Coronary artery (tissue), 2 donors: Measurements from ENCODE around the gene PPP2R5B.

ENCODE experiments used
- DNase-seq: peaks from one replicate; pipeline ENCODE4 v3.0.0-alpha.2; 2017; ENCODE audit warnings: low spot score
- H3K27ac ChIP-seq, 2 donors: fragments of 200-600 bp; sonication (generic); one replicate each; pipeline ENCODE4 v1.5.1; 2016 to 2019
- H3K4me3 ChIP-seq: fragments of 200-600 bp; sonication (generic); 2 replicates; pipeline ENCODE4 v1.5.1; 2016; ENCODE audit warnings: mild to moderate bottlenecking, moderate library complexity
- TF ChIP-seq, protein P1 (sequence below): fragments of 200-600 bp; sonication (generic); IDR thresholded peaks from one replicate; pipeline ENCODE4 v1.5.1; 2019; ENCODE audit warnings: antibody characterized with exemption

Gene PPP2R5B

DNA sequence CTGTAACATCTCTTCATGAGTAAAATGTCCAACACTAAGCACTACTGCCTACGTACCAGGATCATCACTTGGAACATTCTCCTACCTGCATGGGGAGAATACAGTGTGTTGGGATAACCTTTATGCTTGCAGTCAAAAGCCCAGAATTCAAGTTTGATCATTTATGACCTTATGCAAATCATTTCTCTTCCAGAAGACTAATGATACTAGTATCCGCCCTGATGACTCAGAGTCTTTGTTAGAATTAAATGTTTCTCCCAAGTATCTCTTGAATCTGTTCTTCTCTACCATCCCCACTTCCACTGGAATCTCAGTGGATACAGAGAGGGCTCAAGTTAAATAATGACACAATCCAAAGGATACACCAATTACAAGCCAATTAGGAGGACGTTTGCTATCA lies 35.0 kb downstream of the PPP2R5B start:
- no peak overlapping the region for H3K4me3 ChIP-seq
- TF ChIP-seq, protein P1, sequence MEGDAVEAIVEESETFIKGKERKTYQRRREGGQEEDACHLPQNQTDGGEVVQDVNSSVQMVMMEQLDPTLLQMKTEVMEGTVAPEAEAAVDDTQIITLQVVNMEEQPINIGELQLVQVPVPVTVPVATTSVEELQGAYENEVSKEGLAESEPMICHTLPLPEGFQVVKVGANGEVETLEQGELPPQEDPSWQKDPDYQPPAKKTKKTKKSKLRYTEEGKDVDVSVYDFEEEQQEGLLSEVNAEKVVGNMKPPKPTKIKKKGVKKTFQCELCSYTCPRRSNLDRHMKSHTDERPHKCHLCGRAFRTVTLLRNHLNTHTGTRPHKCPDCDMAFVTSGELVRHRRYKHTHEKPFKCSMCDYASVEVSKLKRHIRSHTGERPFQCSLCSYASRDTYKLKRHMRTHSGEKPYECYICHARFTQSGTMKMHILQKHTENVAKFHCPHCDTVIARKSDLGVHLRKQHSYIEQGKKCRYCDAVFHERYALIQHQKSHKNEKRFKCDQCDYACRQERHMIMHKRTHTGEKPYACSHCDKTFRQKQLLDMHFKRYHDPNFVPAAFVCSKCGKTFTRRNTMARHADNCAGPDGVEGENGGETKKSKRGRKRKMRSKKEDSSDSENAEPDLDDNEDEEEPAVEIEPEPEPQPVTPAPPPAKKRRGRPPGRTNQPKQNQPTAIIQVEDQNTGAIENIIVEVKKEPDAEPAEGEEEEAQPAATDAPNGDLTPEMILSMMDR, result no peak
- no peak for DNase-seq
- no peak overlapping the region for H3K27ac ChIP-seq

DNA sequence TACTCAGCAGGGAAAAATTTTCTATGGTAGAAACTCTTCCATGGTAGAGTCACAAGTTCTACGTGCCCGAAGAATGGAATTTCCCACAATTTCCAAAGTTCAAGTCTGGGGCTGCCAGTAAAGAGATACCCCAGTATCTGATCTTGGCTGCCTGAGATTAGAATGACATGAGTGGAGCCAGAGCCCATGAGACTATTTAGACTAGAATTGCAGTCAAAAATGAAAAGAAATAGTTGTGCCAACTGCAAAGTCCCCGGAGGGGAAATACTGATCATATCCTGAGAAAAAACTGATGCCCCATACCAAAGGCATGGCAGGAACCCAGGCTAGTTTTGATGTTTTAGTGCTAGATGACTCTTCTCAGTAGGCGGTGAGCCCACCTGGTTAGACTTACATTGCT lies 36.2 kb downstream of the PPP2R5B start:
- Histone ChIP-seq H3K4me3 (no peak overlapping the region), H3K27ac (no peak overlapping the region)
- DNase-seq, result no peak
- TF ChIP-seq, protein P1, result no peak

DNA sequence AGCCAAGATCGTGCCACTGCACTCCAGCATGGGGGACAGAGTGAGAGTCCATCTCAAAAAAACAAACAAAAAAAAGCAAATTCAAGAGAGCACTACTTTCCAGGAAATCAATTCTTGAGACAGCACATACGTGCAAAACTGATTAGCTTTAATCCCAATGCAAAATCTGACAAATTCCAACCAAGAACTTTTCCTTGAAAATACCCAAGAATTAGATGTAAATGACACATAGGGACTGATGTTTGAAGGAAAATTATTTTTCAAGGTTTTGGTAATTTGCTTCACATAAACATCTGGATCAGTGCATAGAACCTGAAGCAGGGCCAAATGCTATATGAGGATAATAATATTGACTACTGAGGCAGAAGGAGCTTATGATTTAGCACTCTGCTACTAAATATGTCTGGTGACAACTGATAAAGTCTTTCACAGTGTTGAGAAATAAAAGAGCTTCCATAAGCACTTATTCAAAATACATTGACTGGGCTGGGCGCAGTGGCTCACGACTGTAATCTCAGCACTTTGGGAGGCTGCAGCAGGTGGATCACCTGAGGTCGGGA lies 38.7 kb downstream of the PPP2R5B start:
- DNase-seq, result no peak
- Histone ChIP-seq H3K4me3 (no peak overlapping the region), H3K27ac (no peak overlapping the region)
- TF ChIP-seq, protein P1, result no peak

GRCh38 chr11:64967375-64967774 lies 42.9 kb downstream of the PPP2R5B start:
- no peak for DNase-seq
- Histone ChIP-seq H3K4me3 (no peak overlapping the region), H3K27ac (no peak overlapping the region)
- TF ChIP-seq, protein P1, result no peak

DNA sequence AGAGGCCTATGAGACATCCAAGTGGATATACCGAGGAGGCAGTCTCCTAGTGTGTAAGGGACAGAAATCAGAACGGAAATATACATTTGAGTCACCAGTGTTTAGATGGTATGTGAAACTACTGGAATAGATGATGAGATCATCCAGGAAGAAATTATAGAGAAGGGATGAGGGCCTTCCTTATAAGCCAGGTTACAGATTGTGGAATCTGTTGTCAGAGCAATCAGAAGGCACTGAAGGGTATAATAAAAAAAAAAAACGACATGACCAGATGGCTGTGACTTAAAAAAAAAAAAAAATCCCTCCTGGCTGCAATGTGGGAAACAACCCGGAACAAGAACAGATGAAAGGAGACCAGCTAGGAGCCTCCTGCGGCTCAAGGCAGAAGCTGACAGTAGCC lies 44.7 kb downstream of the PPP2R5B start:
- Histone ChIP-seq H3K4me3 (no peak overlapping the region), H3K27ac (no peak overlapping the region)
- no peak for DNase-seq
- TF ChIP-seq, protein P1, result no peak

GRCh38 chr11:64970731-64971151 lies 46.3 kb downstream of the PPP2R5B start:
- Histone ChIP-seq H3K4me3 (no peak overlapping the region), H3K27ac (no peak overlapping the region)
- no peak for DNase-seq
- TF ChIP-seq, protein P1, result no peak

DNA sequence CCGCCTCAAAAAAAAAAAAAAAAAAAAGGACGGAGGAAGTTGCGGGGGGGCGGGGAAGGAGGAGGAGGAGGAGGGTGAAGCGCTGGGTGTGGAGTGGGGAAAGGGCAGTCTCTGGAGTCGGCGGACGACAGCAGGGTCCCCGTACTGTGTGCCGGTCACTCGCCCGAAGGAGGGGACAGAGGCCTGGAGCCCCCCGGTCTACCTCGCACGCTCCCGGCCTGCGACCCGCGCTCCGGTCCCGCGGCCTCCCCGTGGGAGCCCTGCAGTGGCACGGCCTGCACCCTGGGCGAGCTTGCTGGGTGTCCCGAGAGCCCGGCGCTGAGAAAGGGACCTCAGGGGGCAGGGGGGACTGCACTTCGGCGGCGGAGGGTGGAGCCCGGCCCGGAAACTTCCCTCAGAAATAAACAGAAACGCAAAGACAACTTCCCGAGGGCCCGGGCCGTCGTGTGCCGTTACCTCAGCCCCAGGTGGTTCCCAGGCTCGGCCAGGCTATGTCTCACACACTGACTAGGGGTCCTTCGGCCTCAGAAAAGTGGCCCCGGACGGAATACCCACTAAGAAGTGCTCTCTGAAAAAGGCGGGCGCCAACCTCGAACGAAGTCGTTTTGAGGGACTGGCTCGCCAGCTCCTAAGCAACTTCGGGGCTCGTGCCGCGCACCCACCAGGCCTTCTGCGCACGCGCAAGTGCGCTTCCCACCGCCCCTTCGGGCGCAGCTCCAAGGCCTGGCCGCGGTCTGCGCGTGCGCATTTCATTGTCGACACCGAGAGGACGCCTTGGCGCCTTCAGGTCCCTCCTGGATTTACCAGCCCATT lies 47.1 kb downstream of the PPP2R5B start, which contains the start of gene MAJIN:
MAJIN (minus strand) TSS at position 688 of the 813 bp plus-strand sequence. CDS start 12,703 bp downstream, outside the sequence.
- DNase-seq, result no peak
- Histone ChIP-seq H3K27ac (no peak within 1 kb of the TSS), H3K4me3 (peak within 1 kb of the TSS; percentile 58)
- TF ChIP-seq, protein P1, result no peak
